Panc1 (cell line): ENCODE data around the gene FAM83G. TPM values are rescaled to one million over a fixed set of nuclear protein-coding genes. Genes with fewer than 3 reads are reported as not detected.

Source experiments
- ATAC-seq: fragments of 200-7000 bp; cut with Tn5 transposase; 2 replicates; pipeline ENCODE4 v1.9.1; 2020; ENCODE audit warnings: mild to moderate bottlenecking, moderate library complexity
- BruUV-seq: library from RNA; stranded (reverse); fragments of 400-500 nt; replicated peaks from 2 replicates; lab custom pipeline; 2021; lab: Mats Ljungman, UMichigan
- CTCF ChIA-PET: fragments of 300-600 bp; sonication (Branson Sonifier 250); formaldehyde crosslinking; loops from one replicate; lab custom pipeline; 2022; ENCODE audit warnings: antibody characterized with exemption; lab: Charles Lee
- POLR2A ChIA-PET: fragments of 300-600 bp; sonication (Branson Sonifier 250); formaldehyde crosslinking; loops from one replicate; lab custom pipeline; 2022; ENCODE audit warnings: antibody characterized with exemption; lab: Charles Lee
- DNase-seq: peaks from one replicate; pipeline ENCODE4 v3.0.0-alpha.2; 2010; ENCODE audit warnings: low read depth, low spot score
- H3K27ac ChIP-seq: 2 replicates; pipeline ENCODE4 v1.5.1; 2011; ENCODE audit warnings: mild to moderate bottlenecking, low read length, inconsistent platforms
- H3K27me3 ChIP-seq: fragments of 200-500 bp; sonication (Bioruptor generic); 2 replicates; pipeline ENCODE4 v1.6.0; 2014; ENCODE audit warnings: low read length, inconsistent platforms; ENCODE audit not compliant: control insufficient read depth, insufficient read depth
- H3K36me3 ChIP-seq: fragments of 200-500 bp; sonication (Bioruptor generic); 2 replicates; pipeline ENCODE4 v1.5.1; 2014; ENCODE audit warnings: inconsistent platforms, mild to moderate bottlenecking, low read length, moderate library complexity; ENCODE audit not compliant: control insufficient read depth, insufficient read depth
- H3K4me1 ChIP-seq: 2 replicates; pipeline ENCODE4 v1.5.1; 2011; ENCODE audit warnings: inconsistent platforms, mild to moderate bottlenecking, low read length, moderate library complexity; ENCODE audit not compliant: control insufficient read depth, insufficient read depth
- H3K4me3 ChIP-seq, 2 experiments: 2 replicates each; pipeline ENCODE4 v1.5.1; 2011 to 2012; ENCODE audit warnings: low read depth in 2 of 2, low read length in 2 of 2, mild to moderate bottlenecking in 2 of 2, inconsistent platforms in 1 of 2, moderate library complexity in 1 of 2
- H3K9me3 ChIP-seq: fragments of 200-500 bp; sonication (Bioruptor generic); 2 replicates; pipeline ENCODE4 v1.5.1; 2014; ENCODE audit warnings: low read depth, mild to moderate bottlenecking, inconsistent platforms, low read length, moderate library complexity; ENCODE audit not compliant: control insufficient read depth, insufficient read depth
- CTCF ChIP-seq: fragments of 450-650 bp; IDR thresholded peaks from 2 replicates; pipeline ENCODE4 v1.5.1; 2017; ENCODE audit warnings: mild to moderate bottlenecking
- POLR2AphosphoS5 ChIP-seq: IDR thresholded peaks from 2 replicates; pipeline ENCODE4 v1.6.1; 2012; ENCODE audit warnings: mild to moderate bottlenecking, low read depth, low read length, moderate library complexity
- REST ChIP-seq, 2 experiments: IDR thresholded peaks; 2 replicates each; pipeline ENCODE4 v1.6.1; 2011 to 2012; ENCODE audit warnings: low read depth in 2 of 2, control low read depth in 1 of 2, low read length in 1 of 2, mild to moderate bottlenecking in 1 of 2, moderate library complexity in 1 of 2; ENCODE audit not compliant: insufficient read depth in 1 of 2
- SIN3A ChIP-seq: IDR thresholded peaks from 2 replicates; pipeline ENCODE4 v1.6.1; 2012; ENCODE audit warnings: low read depth, mild to moderate bottlenecking, low read length, moderate library complexity, borderline replicate concordance; ENCODE audit not compliant: insufficient read depth
- TCF7L2 ChIP-seq: IDR thresholded peaks from 2 replicates; pipeline ENCODE4 v1.6.1; 2011; ENCODE audit warnings: mild to moderate bottlenecking, low read depth, low read length, inconsistent platforms
- in situ Hi-C: cut with HindIII; loops from 2 replicates; pipeline ENCODE4 v1.10.0; 2016; ENCODE audit warnings: low sequenced_read_pairs, low pct_unique_long_range_greater_than_20kb
- intact Hi-C: fragments of 100-400 bp; cut with micrococcal nuclease; formaldehyde crosslinking; loops from one replicate; pipeline ENCODE4 v1.10.0; 2022; ENCODE audit not compliant: unreplicated experiment
- total RNA-seq: library from RNA; stranded (reverse); gene quantifications from one replicate; pipeline ENCODE4 v1.2.1, GENCODE V29; 2021; ENCODE audit not compliant: unreplicated experiment

Gene FAM83G
- total RNA-seq, 1 experiment from 2014 or later: 17.3 TPM

DNA sequence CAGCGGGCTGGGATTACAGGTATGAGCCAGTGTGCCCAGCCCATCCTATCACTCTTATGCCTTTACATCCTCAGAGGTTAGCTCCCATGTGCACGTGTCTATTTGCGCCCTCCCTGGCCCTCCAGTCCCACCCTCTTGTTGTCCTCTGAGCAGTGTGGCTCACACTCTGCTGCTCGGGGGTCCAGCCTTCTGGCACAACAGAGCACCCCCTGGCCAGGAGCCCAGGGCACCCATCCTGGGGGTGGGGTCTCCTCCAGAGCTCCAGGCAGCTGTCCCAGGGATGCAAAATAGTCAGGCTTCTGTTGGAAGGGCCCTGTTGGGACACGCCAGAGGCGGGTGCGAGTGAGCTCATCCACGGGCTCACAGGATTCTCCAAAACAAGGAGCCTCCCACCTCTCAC lies 11.7 kb upstream of the FAM83G start:
- ATAC-seq (no peak), DNase-seq (no peak)
- intact Hi-C loops (no loop called here), in situ Hi-C loops (no loop called here)
- TF ChIP-seq CTCF (no peak), POLR2AphosphoS5 (no peak), REST (IDR thresholded peaks at IDR 0.05; ENCODE audit: insufficient read depth in 1 of 2, low read depth in 2 of 2, low read length in 1 of 2) (no peak), TCF7L2 (no peak), SIN3A (no peak)
- Histone ChIP-seq H3K27ac (no peak overlapping the region), H3K27me3 (no peaks in the 10 kb centered on the region), H3K9me3 (no peaks in the 10 kb centered on the region), H3K4me3 (no peak overlapping the region), H3K4me1 (no peaks in the 10 kb centered on the region), H3K36me3 (no peaks in the 10 kb centered on the region)
- CTCF ChIA-PET: no interaction called here
- BruUV-seq: no TSS peak
- POLR2A ChIA-PET: no interaction called here

DNA sequence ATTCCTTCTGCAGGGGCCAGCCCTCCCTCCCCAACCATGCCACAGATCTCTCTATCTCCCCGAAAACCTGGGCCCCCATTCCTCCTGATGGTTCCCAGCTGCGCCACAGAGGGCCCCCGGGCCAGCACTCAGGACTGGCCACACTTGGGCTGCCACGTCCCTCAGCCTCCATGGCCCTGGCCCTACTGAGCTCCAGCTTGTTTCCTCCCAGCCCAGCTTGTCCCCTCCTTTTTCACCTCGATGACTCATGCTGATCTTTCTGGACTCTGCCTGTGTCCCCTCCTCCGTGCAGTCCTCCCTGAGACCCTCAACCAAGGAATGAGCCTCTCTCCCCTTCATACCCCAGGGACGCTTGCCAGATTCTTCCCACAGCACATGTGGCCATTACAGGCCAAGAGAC lies 10.9 kb upstream of the FAM83G start:
- BruUV-seq: no TSS peak
- ChIA-PET POLR2A (no interaction called here), CTCF (interaction anchor here (0.6 kb wide), 1 partner anchor 1519 kb away, joined by 6 read pairs; the partner anchor contains the start of gene RASD1)
- intact Hi-C loops (no loop called here), in situ Hi-C loops (no loop called here)
- no peaks in the 10 kb centered on the region for H3K9me3 ChIP-seq
- no peak overlapping the region for H3K27ac ChIP-seq
- H3K36me3 ChIP-seq: no peaks in the 10 kb centered on the region
- ATAC-seq (no peak), DNase-seq (no peak)
- H3K4me1 ChIP-seq: no peaks in the 10 kb centered on the region
- TF ChIP-seq POLR2AphosphoS5: no peak
- TF ChIP-seq TCF7L2: no peak
- TF ChIP-seq CTCF: no peak
- TF ChIP-seq REST (IDR thresholded peaks at IDR 0.05; ENCODE audit: insufficient read depth in 1 of 2, low read depth in 2 of 2, low read length in 1 of 2): no peak
- no peak for TF ChIP-seq SIN3A
- H3K4me3 ChIP-seq: no peak overlapping the region
- H3K27me3 ChIP-seq: no peaks in the 10 kb centered on the region
